ENCODE data around the gene TPP1. TPM values are rescaled to one million over a fixed set of nuclear protein-coding genes. Genes with fewer than 3 reads are reported as not detected.

TPP1 gene
- total and polyA plus RNA-seq, 9 of the 15 experiments (the other 6 are each of a cell fraction or from before 2014, with no cell fraction given), result 7.5 to 75.8 (median 15.7) TPM

DNA sequence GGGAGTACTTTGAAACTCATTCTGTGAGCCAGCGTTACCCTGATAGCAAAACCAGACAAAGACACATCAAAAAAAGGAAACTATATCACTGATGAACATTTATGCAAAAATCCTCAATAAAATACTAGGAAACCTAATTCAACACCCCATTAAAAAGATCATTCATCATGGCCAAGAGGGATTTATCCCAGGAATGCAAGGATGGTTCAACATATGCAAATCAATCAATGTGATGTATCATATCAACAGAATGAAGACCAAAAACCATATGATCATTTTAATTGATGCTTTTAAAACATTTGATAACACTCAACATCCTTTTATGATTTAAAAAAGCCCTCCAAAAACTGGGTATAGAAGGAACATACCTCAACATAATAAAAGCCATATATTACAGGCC, 35.6 kb downstream of the TPP1 start (continued):
- no peak for TF ChIP-seq YBX1 (IDR thresholded peaks at IDR 0.05)
- TF ChIP-seq, protein P1, sequence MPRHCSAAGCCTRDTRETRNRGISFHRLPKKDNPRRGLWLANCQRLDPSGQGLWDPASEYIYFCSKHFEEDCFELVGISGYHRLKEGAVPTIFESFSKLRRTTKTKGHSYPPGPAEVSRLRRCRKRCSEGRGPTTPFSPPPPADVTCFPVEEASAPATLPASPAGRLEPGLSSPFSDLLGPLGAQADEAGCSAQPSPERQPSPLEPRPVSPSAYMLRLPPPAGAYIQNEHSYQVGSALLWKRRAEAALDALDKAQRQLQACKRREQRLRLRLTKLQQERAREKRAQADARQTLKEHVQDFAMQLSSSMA (CRISPR knock-in tag; IDR thresholded peaks at IDR 0.05), result no peak
- no peak for TF ChIP-seq TAL1 (IDR thresholded peaks at IDR 0.05)
- no peak for TF ChIP-seq SAFB (IDR thresholded peaks at IDR 0.05; ENCODE audit: borderline replicate concordance, low read depth, low read length)
- TF ChIP-seq DIDO1 (tag; IDR thresholded peaks at IDR 0.05; ENCODE audit: low read depth), result no peak
- TF ChIP-seq MEIS2 (IDR thresholded peaks at IDR 0.05; ENCODE audit: partially characterized antibody), result peak; percentile 52
- TF ChIP-seq NBN (IDR thresholded peaks at IDR 0.05; ENCODE audit: low read depth), result no peak
- TF ChIP-seq, protein P2, sequence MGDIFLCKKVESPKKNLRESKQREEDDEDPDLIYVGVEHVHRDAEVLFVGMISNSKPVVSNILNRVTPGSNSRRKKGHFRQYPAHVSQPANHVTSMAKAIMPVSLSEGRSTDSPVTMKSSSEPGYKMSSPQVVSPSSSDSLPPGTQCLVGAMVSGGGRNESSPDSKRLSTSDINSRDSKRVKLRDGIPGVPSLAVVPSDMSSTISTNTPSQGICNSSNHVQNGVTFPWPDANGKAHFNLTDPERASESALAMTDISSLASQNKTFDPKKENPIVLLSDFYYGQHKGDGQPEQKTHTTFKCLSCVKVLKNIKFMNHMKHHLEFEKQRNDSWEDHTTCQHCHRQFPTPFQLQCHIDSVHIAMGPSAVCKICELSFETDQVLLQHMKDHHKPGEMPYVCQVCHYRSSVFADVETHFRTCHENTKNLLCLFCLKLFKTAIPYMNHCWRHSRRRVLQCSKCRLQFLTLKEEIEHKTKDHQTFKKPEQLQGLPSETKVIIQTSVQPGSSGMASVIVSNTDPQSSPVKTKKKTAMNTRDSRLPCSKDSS (IDR thresholded peaks at IDR 0.05; ENCODE audit: low read depth, partially characterized antibody), result peak; percentile 86
- peak; percentile 99 for TF ChIP-seq ZNF324 (CRISPR knock-in tag; IDR thresholded peaks at IDR 0.05)
- peak in 1 of 2 experiments; percentile 66; a peak in 2 of 4 replicates for TF ChIP-seq TRIM24 (IDR thresholded peaks at IDR 0.05)
- TF ChIP-seq ZNF444 (CRISPR knock-in tag; IDR thresholded peaks at IDR 0.05), result no peak
- TF ChIP-seq TEAD1 (CRISPR knock-in tag; IDR thresholded peaks at IDR 0.05), result no peak
- TF ChIP-seq, protein P3, sequence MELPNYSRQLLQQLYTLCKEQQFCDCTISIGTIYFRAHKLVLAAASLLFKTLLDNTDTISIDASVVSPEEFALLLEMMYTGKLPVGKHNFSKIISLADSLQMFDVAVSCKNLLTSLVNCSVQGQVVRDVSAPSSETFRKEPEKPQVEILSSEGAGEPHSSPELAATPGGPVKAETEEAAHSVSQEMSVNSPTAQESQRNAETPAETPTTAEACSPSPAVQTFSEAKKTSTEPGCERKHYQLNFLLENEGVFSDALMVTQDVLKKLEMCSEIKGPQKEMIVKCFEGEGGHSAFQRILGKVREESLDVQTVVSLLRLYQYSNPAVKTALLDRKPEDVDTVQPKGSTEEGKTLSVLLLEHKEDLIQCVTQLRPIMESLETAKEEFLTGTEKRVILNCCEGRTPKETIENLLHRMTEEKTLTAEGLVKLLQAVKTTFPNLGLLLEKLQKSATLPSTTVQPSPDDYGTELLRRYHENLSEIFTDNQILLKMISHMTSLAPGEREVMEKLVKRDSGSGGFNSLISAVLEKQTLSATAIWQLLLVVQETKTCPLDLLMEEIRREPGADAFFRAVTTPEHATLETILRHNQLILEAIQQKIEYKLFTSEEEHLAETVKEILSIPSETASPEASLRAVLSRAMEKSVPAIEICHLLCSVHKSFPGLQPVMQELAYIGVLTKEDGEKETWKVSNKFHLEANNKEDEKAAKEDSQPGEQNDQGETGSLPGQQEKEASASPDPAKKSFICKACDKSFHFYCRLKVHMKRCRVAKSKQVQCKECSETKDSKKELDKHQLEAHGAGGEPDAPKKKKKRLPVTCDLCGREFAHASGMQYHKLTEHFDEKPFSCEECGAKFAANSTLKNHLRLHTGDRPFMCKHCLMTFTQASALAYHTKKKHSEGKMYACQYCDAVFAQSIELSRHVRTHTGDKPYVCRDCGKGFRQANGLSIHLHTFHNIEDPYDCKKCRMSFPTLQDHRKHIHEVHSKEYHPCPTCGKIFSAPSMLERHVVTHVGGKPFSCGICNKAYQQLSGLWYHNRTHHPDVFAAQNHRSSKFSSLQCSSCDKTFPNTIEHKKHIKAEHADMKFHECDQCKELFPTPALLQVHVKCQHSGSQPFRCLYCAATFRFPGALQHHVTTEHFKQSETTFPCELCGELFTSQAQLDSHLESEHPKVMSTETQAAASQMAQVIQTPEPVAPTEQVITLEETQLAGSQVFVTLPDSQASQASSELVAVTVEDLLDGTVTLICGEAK (IDR thresholded peaks at IDR 0.05), result no peak
- TF ChIP-seq, protein P3 (CRISPR knock-in tag; IDR thresholded peaks at IDR 0.05), result no peak
- no peak for TF ChIP-seq HDAC8 (tag; IDR thresholded peaks at IDR 0.05)
- TF ChIP-seq TSC22D4 (tag; IDR thresholded peaks at IDR 0.05), result no peak
- TF ChIP-seq FIP1L1 (IDR thresholded peaks at IDR 0.05; ENCODE audit: low read depth, low read length, poor library complexity, severe bottlenecking), result no peak
- no peak for TF ChIP-seq ZNF561 (CRISPR knock-in tag; conservative IDR thresholded peaks at IDR 0.05)
- no peak for TF ChIP-seq NR1H2 (CRISPR knock-in tag; IDR thresholded peaks at IDR 0.05)
- no peak for TF ChIP-seq RAD21 (CRISPR knock-in tag; conservative IDR thresholded peaks at IDR 0.05 in 1 of 2, IDR thresholded peaks at IDR 0.05 in 1 of 2)

All from K562 (cell line).